ENCODE measurements around the gene TBL3.
"Not testable (repeated sequence)": the region's sequence is repeated elsewhere in the genome, so short reads cannot be mapped to it uniquely, and the experiment has no call there.

Gene TBL3

DNA sequence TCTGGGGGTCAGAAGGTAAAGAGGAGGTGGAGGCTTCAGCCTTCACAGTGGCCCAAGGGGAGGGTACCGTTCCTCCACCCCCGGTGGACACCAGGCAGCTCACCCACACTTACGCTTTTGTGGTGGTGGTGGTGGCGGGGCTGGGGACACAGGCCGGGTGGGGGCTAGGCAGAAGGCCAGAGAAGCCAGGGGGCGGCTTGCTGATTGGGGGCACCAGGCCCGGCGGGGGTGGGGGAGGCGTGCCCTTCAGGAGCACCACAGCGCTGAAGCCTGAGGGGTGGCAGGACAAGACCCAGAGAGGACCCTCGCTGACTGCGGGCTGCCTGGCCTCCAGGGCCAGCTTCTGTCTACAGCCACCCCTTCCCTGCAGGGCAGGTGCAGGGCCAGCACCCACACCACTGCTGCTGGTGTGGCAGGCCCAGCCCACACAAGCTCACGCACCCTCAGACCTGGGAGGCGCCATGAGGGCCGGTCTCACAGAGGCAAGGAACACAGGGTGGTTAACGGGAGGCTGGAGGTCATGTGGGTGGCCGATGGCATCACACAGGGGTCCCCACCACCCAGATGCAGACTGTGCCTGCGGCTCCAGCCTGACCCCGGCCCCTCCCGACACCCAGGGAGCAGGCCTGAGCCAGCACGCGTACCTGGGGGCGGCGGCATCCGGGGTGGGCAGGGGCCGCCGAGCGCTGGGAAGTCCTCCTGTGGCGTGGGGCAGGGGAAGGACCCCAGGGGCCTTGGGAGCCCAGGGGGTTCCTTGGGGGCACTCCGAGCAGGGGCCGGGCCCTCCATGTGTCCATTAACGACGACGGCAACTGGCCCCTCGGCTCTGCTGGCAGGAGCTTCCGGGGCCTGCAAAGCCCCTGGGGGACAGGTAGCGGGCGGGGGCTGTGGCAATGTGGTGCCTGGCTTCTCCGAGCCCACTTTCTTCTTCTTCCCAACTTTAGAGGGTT, 27.3 kb downstream of the TBL3 start:
- DNase-seq (ENCODE audit: low read depth, low spot score) = no peak

DNA sequence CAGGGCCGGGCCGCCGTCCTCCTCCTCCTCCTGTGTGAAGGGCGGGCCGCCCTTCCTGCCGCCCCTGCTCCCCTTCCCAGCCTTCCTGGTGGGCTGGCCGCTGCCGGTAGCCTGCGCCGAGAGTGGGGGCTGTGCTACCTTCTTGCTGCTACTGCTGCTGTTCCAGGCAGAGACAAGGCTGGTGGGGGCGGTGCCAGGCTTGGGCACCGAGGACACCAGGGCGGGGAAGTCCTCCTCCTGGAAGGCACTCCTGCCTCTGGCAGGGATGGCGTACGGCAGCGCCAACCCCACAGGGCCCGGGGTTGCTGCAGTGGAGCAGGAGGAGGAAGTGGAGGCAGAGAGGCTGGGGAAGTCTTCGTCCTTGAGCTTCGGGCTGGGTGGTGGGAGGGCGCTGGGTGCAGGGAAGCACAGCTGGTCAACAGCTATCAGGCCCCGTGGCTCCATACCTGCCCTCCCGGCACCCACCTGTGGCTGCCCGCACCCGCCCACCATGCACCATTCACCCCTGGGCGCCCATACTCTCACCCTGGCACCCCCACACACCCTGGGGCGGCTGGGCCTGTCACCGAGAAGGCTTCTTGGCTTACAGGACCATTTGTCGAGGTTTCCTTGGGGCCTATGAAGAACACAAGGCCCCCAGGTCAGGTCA, 28.1 kb downstream of the TBL3 start:
- DNase-seq (ENCODE audit: low read depth, low spot score) = no peak

DNA sequence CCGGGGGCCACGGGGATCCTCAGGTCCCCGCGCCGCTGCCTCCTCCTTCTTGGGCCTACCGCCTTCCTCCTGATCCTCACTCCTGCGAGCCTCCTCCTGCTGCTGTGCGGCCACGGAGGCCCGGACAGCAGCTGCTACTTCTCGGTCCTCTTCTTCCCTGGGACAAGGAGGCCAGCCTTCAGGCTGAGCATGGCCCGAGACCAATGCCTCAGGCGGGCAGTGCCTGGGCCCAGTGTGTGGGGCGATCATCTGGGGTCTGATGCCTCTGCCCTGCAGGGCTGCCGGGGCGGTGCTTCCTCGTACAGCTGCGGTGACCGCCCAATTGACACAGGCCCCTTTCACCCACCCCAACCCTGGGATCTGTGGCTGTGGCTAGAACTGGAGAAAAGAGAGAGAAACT, 29.2 kb downstream of the TBL3 start:
- DNase-seq (ENCODE audit: low read depth, low spot score) = no peak

DNA sequence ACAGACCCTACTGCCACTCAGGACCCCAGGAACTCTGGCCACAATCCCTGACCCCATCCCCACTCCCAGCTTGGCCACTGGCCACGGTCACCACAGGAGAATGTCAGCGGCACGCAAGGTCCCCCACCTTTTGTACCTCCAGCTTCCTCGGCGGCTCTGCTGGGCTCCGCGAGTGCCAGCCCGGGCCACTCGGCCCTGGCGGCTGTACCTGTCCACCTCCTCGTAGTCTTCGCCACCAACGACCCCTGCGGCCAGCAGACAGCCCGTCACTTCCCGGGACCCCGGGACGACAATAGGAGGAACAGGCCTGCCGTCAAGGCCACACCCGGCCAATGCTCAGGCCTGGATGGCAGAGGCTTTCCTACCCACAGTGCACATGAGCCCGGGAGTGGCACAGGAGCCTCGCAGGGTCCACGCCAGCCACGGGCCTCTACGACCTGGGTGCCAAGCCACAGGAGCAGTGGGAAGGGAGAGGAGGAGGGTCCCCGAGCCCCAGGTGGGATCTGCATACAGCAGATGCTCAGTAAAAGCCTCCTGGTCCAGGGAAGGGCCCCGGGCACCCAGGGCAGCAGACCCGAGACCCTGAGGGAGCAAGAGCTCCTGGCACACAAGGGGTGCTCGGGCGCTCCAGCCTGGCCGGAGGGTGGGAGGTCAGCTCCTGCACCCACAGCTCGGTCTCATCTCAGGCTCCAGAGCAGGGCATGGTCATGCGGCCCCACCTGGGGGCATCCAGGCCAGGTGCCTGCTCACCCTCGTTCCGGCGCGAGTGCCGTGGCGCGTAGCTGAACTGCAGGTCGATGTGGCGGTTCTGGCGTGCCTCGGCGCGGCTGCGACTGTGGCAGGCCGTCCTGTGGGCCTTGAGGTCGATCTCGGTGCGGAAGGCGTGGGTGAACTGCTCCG, 29.9 kb downstream of the TBL3 start:
- no peak for DNase-seq (ENCODE audit: low read depth, low spot score)

DNA sequence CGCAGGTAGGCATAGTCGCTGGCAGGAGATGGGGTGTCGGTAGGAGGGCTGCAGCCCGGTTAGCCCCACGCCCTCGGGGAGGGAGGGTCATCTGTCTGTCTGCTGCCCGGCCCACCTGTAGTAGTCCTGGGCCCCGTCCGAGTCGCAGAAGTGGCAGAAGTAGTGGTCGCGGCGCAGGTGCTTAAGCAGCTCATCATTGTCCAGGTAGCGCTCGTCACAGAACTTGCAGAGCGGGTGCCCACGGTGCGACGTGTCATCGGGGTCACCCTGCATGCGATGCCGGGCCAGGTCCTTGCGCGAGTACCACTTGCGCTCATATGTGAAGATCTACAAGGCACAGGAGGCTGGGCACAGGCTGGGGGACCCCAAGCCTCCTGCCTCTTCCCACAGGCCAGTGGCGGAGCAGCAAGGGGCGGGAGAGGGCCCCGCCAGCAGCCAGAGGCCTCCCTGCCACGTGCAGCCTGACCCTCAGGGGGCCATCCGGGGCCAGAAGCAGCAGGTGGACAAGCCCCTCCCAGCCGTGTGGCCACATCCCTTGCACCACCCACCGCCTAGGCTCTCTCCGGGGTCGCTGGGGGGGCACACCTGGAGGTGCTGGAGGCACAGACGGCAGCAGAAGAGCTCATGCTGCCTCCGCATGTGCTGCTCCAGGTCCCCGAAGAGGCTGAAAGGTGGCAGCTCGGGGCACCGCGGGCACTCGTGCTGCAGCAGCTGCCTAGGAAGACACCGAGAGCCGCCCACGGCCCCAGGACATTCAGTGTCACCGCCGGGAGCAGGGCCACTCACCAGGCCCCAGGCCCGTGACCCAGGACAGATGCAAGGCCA, 30.8 kb downstream of the TBL3 start:
- no peak for DNase-seq (ENCODE audit: low read depth, low spot score)

DNA sequence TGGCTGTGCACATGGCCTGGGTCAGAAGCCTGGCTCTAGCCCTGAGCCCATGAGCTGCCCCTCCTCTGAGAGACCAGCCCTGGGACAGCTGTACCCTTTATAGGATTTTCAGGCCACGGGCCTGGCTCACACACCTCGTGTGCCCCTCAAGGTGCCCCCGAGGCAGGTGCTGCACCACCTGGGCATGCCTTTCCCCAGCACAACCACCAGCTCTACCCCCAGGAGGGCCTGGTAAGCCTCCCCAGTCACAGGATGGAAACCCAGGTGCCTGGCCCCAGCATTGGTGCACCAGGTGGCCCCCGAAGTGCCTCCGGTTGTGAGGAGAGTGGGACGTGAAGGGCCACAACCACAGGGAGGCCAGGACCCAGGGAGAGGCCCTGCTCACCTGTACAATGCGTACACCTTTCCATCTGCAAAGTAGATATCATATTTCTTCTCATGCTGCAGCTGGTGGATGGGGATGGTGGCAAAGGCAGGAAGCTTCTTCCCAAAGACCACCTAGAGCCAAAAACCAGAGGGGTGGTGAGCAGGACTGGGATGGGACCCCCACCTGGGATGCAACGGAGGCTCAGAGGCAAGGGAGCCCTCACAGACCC, 31.5 kb downstream of the TBL3 start:
- DNase-seq (ENCODE audit: low read depth, low spot score) = no peak

DNA sequence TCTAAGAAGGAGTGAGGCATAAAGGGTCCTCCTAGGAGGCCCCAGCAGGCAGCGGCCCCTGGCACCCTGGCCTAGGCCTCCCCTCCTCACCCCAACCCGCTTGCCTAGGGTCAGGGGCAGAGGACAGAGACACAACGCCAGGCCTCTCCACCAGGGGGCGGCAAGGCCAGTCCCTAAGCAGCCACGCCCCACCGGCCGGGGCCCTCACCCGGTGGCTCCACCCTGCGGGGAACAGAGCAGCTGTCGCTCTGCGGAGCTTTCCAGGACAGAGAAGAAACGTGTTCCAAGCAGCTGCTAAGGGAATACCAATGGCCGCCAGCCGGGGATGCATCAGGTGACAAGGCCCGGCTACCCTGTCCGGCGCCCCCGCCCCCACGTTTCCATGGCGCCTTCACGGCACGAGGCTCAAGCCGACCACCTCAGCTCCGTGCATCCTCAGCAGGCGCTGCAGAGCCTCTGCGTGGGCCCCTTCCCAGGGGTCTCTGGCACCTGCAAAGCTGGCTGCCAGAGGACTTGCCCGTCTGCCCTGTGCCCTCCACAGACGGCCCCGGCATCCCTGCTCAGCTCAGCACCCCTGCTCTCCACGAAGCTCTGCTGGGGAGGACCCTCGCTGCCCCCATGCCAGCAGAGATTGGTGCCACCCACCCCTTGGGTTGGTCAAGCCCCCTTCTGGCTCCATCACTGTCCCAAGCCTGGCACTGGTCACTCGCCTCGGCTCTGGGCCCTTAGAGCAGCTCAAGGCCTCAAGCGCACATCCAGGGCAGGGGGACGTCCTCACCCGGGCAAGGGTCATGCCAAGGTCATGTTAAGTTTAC, 32.2 kb downstream of the TBL3 start:
- no peak for DNase-seq (ENCODE audit: low read depth, low spot score)

DNA sequence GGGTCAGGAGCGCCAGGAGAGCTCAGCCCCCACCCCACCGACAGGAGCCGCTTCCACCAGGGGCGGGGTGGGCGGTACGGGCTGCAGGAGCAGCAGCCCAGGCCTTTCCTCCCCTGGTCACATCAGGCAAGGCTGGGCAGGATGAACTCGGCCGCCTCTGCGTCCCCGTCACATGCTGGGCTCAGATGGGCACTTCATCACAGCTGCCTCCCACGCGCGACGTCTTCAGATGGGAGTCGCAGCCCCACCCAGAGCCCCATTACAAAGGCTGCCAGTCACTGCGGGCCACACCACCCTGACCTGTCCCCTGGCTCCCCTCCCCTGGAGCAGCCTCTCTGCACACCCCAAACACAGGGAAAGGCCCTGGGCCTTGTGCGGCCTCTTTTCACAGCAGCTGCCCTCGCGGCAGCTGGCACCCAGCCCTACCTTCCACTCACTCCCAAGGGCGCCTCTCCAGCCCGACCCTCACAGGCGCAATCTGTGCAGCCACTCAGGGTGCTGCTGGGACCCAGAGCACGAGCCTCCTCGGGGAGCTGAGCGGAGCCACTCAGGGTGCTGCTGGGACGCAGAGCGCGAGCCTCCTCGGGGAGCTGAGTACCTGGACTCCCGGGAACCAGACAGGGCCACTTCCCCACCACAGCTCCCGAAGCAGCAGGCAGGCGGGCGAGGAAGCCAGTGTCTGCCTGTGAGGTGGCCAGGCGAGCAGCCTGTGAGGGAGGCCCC, 33.1 kb downstream of the TBL3 start:
- DNase-seq (ENCODE audit: low read depth, low spot score) = no peak

DNA sequence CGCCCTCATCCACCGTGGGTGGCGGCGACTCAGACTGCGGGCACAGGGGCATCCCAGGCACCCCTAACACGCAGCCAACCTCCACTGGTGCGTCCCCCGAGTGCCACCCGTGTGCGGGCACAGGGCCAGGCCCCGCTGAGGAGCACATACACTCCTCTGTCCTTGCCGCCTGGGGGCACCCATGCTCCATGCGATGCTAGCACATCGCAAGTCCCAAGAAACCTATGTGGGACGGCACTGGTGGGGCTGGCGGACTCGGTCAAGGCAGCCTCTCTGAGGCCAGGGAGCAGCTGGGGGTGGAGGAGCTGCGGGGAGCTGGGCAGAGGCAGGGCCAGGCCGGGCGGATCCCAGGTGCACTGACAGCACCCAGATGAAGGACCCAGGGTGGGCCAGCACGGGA, 33.8 kb downstream of the TBL3 start:
- no peak for DNase-seq (ENCODE audit: low read depth, low spot score)

DNA sequence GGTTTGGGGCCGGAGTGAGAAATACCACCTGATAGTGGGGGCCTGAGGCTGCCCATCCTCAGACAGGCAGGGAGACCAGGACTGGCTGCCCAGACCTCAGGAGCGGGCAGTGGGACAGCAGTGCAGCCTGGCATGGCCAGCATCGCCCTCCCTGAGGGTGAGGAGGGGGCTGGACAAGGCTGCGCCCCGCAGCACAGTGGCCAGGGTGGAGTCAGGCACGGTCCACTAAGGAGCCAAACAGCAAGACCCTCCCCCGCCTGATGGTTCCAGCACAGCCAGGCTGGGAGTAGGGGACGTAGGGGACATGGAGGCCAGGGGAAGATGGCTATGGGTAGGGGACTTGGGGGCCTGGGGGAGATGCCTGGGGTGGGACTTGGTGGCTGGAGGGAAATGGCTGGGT, 34.5 kb downstream of the TBL3 start:
- no peak for DNase-seq (ENCODE audit: low read depth, low spot score)

DNA sequence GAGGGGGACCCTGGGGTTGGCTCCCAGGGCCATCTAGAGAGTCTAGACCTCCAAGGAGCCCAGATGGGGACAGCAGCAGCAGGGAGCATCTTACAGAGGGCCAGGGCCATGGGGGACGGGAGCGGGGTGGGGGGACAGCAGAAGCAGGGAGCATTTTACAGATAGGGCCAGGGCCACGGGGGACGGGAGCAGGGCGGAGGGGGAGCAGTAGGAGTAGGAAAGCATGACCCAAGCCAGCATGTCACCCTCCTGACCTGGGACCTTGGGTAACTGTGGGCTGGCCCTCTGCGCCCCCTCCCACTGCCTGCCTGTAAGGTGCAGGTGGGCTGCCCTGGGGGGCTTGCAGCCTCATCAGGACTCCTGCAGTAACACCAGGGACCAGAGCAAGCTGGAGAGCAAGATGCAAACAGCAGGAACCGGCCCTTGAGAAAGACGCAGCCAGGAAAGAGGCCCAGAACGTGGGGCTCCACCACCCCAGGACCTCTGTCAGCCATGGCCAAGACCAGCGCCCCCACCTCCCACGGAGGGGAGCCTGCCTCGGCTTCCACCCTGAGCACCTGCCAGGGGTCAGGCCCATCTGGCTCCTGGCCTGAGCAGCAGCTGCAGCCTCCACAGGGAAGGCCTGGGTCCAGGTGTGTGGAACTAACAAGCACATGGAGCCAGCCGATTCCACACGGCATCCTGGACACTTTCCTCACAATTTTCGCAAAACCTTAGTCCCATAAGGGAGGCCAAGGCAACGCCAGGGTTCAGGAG, 35.4 kb downstream of the TBL3 start:
- DNase-seq (ENCODE audit: low read depth, low spot score) = no peak

DNA sequence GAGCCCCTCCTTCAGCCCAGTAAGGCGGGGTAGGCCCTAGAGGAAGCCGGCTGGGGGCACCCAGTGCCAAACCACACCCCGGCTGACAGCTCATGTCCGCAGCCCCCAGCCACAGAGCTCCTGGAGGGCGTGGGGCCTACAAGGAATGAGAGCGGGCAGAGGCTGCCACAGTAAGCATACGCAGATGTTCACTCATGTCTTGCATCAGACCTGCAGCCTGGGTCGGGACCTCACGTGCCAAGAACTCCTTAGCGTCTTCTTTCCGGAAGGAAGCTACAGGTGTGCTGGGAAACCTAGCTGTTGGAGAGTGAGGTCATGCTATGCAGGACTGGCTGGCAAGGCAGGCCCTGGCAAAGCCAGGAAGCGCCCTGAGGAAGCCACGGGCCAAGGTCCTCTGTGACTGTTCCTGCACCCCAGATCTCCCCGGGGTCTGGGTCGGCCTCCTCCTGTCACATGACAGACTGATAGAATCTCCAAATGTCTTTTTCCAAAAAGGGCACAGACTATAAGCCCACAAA, 36.2 kb downstream of the TBL3 start:
- no peak for DNase-seq (ENCODE audit: low read depth, low spot score)

DNA sequence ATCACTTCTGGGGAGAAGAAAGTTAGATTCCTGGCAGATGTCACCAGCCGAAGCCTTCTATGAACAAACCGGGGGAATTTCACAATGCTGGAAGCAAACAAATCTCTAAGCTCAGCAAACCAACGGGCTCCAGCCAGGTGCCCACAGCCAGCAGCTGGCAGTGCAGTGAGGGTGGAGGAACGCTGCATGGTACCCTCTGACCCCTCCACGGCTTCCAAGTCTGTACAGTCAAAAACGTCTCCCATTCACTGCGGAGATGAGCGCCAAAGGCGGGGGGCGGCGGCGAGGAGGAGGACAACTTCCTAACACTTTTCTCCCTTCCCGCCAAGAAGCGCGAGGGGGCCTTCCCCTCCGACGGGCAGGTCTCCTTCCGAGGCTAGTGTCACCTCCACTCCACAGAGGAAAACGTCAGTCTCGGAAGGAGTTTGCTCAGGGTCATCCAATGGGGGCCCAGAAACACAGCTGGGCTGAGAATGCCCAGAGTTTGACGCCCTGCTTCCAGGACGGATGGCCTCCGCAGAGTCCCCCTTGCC, 36.8 kb downstream of the TBL3 start:
- DNase-seq (ENCODE audit: low read depth, low spot score) = no peak

DNA sequence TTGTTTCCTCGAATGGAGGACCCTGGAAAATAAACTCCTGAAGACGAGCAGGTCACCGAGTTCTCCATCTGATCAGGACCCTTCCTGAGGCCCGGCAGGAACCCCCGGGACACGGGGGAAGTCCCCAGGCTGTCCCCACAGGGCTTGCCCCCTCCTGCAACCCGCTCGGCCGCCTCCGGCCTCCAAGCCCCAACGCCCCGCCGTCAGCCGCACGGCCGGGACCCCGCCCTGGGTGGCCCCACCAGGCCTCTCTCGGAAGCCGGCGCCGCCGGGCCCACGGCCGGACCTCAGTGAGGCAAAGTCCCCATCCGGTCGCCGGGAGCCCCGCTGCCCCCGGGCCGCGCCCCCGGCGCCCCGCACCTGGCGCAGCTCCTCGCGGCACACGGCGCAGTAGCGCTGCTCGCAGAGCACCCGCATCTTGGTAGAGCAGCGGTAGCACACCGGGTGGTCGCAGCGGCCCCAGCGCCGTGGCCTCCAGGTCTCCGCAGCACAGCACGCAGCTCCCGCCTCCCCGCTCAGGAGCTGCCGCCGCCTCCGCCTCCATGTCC, 37.4 kb downstream of the TBL3 start:
- DNase-seq (ENCODE audit: low read depth, low spot score) = no peak

DNA sequence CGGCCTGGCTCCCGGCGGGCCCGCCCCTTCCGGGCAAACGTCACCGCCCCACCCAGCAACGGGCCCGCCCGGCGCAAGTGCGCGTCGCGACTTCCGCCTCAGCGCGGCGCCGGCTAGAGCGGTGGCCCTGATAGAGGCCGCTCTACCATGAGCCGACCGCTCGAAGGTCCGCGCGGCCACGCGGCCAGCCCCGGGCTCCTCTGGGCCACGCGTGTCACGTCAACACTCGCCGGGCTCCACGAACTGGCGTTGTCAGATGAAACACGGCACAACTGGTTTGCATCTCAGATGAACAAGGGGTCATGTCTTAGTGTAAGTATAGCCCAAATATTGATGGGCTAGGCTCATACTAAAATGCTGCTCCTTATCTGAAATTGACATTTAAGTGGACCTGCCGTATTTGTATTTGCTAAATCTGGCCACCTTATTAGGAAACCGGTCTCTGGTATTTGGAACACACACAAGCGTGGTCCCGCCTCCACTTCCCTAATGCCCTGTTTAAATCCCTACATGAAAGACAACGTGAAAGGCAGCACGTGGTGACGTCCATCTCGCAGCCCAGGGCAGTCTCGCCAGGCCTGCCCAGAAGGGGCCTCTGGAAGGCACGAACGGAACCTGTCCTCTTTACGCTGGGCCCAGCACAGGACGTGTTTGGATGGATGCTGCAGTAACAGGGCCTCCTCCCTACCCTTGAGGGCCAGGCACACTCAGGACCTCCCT, 38.1 kb downstream of the TBL3 start, which contains the start of gene ZNF598:
ZNF598 (minus strand) TSS at position 31 of the 720 bp plus-strand sequence.
- DNase-seq (ENCODE audit: low read depth, low spot score) = no peak

DNA sequence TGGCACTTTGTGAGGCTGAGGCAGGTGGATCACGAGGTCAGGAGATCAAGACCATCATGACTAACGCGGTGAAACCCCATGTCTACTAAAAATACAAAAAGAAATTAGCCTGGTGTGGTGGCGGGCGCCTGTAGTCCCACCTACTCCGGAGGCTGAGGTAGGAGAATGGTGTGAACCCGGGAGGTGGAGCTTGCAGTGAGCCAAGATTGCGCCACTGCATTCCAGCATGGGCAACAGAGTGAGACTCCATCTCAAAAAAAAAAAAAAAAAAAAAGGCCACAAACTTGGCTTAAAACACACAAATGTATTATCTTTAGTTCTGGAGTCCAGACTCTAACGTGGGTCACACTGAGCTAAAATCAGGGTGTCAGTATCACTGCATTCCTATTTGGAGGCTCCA, 39.9 kb downstream of the TBL3 start:
- not testable (repeated sequence) for DNase-seq (ENCODE audit: low read depth, low spot score)

DNA sequence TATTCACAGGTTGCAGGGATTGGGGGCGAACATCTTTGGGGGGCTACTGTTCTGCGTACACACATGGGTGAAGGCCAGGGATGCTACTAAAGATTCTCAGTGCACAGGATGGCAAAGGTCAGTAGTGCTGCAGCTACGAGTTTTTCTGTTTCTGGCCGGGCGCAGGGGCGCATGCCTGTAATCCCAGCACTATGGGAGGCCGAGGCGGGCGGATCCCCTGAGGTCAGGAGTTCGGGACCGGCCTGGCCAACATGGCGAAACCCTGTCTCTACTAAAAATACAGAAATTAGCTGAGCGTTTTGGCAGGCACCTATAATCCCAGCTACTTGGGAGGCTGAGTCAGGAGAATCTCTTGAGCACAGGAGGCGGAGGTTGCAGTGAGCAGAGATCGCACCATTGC, 41.7 kb downstream of the TBL3 start:
- DNase-seq (ENCODE audit: low read depth, low spot score) = no peak

Measured in brain pericyte (primary cell).